IMR-90 (cell line): ENCODE measurements around the gene POU3F3. TPM values are rescaled to one million over a fixed set of nuclear protein-coding genes. Genes with fewer than 3 reads are reported as not detected.

Source experiments
- ATAC-seq: fragments of 200-7000 bp; cut with Tn5 transposase; 2 replicates; pipeline ENCODE4 v1.9.1; 2020; ENCODE audit warnings: low read depth, mild to moderate bottlenecking, moderate library complexity
- BruUV-seq: library from RNA; stranded (reverse); fragments of 400-500 nt; replicated peaks from 2 replicates; lab custom pipeline; 2021; lab: Mats Ljungman, UMichigan
- CTCF ChIA-PET: fragments of 300-600 bp; formaldehyde crosslinking; extraction: SDS; loops from one replicate; lab custom pipeline; 2021; ENCODE audit warnings: antibody characterized with exemption; lab: Yijun Ruan, JAX
- POLR2A ChIA-PET: fragments of 300-600 bp; sonication (Branson Sonifier 250); formaldehyde crosslinking; loops from one replicate; lab custom pipeline; 2022; ENCODE audit warnings: antibody characterized with exemption; ENCODE audit not compliant: unreplicated experiment; lab: Charles Lee
- DNase-seq: peaks from one replicate; pipeline ENCODE4 v3.0.0; 2013
- H2AFZ ChIP-seq: replicated peaks from 2 replicates; pipeline ENCODE3; 2013; ENCODE audit warnings: low read length, mild to moderate bottlenecking; ENCODE audit not compliant: poor library complexity
- H2AK5ac ChIP-seq: 2 replicates; pipeline ENCODE4 v1.6.1; 2013; ENCODE audit warnings: low read depth, low read length, inconsistent platforms
- H2AK9ac ChIP-seq: replicated peaks from 2 replicates; pipeline ENCODE3; 2013; ENCODE audit warnings: mild to moderate bottlenecking, low read depth, low read length, moderate library complexity; ENCODE audit not compliant: poor library complexity
- H2BK120ac ChIP-seq: 2 replicates; pipeline ENCODE4 v1.6.1; 2013; ENCODE audit warnings: low read depth, low read length, inconsistent platforms
- H2BK15ac ChIP-seq: 3 replicates; pipeline ENCODE4 v1.6.1; 2013; ENCODE audit warnings: low read depth, low read length, inconsistent platforms
- H2BK20ac ChIP-seq: 2 replicates; pipeline ENCODE4 v1.6.1; 2013; ENCODE audit warnings: low read depth, mild to moderate bottlenecking, inconsistent platforms, low read length, moderate library complexity
- H2BK5ac ChIP-seq: 2 replicates; pipeline ENCODE4 v1.6.1; 2013; ENCODE audit warnings: mild to moderate bottlenecking, low read depth, low read length, inconsistent platforms; ENCODE audit not compliant: poor library complexity, severe bottlenecking
- H3K14ac ChIP-seq: replicated peaks from 2 replicates; pipeline ENCODE4 v1.6.1; 2013; ENCODE audit warnings: low read depth, low read length, inconsistent platforms
- H3K18ac ChIP-seq: 2 replicates; pipeline ENCODE4 v1.6.1; 2013; ENCODE audit warnings: low read depth, low read length, control low read depth
- H3K23ac ChIP-seq: 2 replicates; pipeline ENCODE4 v1.6.1; 2013; ENCODE audit warnings: low read depth, low read length, inconsistent platforms
- H3K27ac ChIP-seq: 2 replicates; pipeline ENCODE4 v1.5.1; 2013; ENCODE audit warnings: mild to moderate bottlenecking, control low read depth, low read length; ENCODE audit not compliant: insufficient read depth
- H3K27me3 ChIP-seq: 2 replicates; pipeline ENCODE4 v1.6.1; 2013; ENCODE audit warnings: low read length; ENCODE audit not compliant: control insufficient read depth, insufficient read depth
- H3K36me3 ChIP-seq: 2 replicates; pipeline ENCODE4 v1.6.1; 2013; ENCODE audit warnings: low read length, mixed read lengths; ENCODE audit not compliant: control insufficient read depth, insufficient read depth
- H3K4ac ChIP-seq: 2 replicates; pipeline ENCODE4 v1.6.1; 2013; ENCODE audit warnings: low read depth, low read length, inconsistent platforms
- H3K4me1 ChIP-seq: 2 replicates; pipeline ENCODE4 v1.6.1; 2013; ENCODE audit warnings: low read length, mixed read lengths; ENCODE audit not compliant: control insufficient read depth, insufficient read depth
- H3K4me2 ChIP-seq: 2 replicates; pipeline ENCODE4 v1.6.1; 2013; ENCODE audit warnings: low read depth, mild to moderate bottlenecking, control low read depth, low read length, moderate library complexity
- H3K4me3 ChIP-seq: 2 replicates; pipeline ENCODE4 v1.5.1; 2013; ENCODE audit warnings: low read depth, mild to moderate bottlenecking, control low read depth, low read length, moderate library complexity; ENCODE audit not compliant: insufficient read depth
- H3K56ac ChIP-seq: 2 replicates; pipeline ENCODE4 v1.6.1; 2013; ENCODE audit warnings: low read length, inconsistent platforms; ENCODE audit not compliant: insufficient read depth; ENCODE audit errors: extremely low read depth
- H3K79me1 ChIP-seq, 2 experiments: 2 replicates each; pipeline ENCODE4 v1.6.1; 2013; ENCODE audit warnings: low read length in 2 of 2, inconsistent platforms in 1 of 2, low read depth in 1 of 2
- H3K9ac ChIP-seq: 2 replicates; pipeline ENCODE4 v1.6.1; 2013; ENCODE audit warnings: low read depth, low read length, control low read depth
- H3K9me1 ChIP-seq: 2 replicates; pipeline ENCODE4 v1.6.1; 2013; ENCODE audit warnings: low read length, inconsistent platforms; ENCODE audit not compliant: insufficient read depth
- H3K9me3 ChIP-seq: 2 replicates; pipeline ENCODE4 v1.6.1; 2013; ENCODE audit warnings: low read length; ENCODE audit not compliant: control insufficient read depth, insufficient read depth
- H4K20me1 ChIP-seq: 2 replicates; pipeline ENCODE4 v1.6.1; 2013; ENCODE audit warnings: low read length, inconsistent platforms; ENCODE audit not compliant: insufficient read depth
- H4K5ac ChIP-seq: 2 replicates; pipeline ENCODE4 v1.6.1; 2013; ENCODE audit warnings: mild to moderate bottlenecking, low read depth, low read length, control low read depth
- H4K8ac ChIP-seq, 2 experiments: 2 replicates each; pipeline ENCODE4 v1.6.1; 2013; ENCODE audit warnings: low read depth in 2 of 2, low read length in 2 of 2, control low read depth in 1 of 2, inconsistent platforms in 1 of 2
- H4K91ac ChIP-seq: 2 replicates; pipeline ENCODE4 v1.6.1; 2013; ENCODE audit warnings: low read depth, low read length, inconsistent platforms; ENCODE audit not compliant: insufficient read depth
- BHLHE40 ChIP-seq: fragments of 150-350 bp; IDR thresholded peaks from 2 replicates; pipeline ENCODE4 v1.6.1; 2016; ENCODE audit warnings: mild to moderate bottlenecking, low read depth, low read length
- CEBPB ChIP-seq: IDR thresholded peaks from 2 replicates; pipeline ENCODE4 v1.6.1; 2012; ENCODE audit warnings: low read depth, low read length, improper control_type of control experiment
- CHD1 ChIP-seq: IDR thresholded peaks from 2 replicates; pipeline ENCODE4 v1.6.1; 2012; ENCODE audit warnings: low read depth, low read length, improper control_type of control experiment
- CTCF ChIP-seq: conservative IDR thresholded peaks from 2 replicates; pipeline ENCODE4 v1.5.1; 2012; ENCODE audit warnings: mild to moderate bottlenecking, low read depth, low read length, improper control_type of control experiment
- ELK1 ChIP-seq: fragments of 150-350 bp; IDR thresholded peaks from 2 replicates; pipeline ENCODE4 v1.6.1; 2016; ENCODE audit warnings: low read depth, mild to moderate bottlenecking, low read length, moderate library complexity, borderline replicate concordance
- FOS ChIP-seq: fragments of 150-350 bp; IDR thresholded peaks from 2 replicates; pipeline ENCODE4 v1.6.1; 2016; ENCODE audit warnings: low read depth, low read length
- MAFK ChIP-seq: IDR thresholded peaks from 2 replicates; pipeline ENCODE4 v1.6.1; 2012; ENCODE audit warnings: low read depth, low read length, improper control_type of control experiment
- MAZ ChIP-seq: IDR thresholded peaks from 2 replicates; pipeline ENCODE4 v1.6.1; 2012; ENCODE audit warnings: low read depth, mild to moderate bottlenecking, low read length, improper control_type of control experiment, moderate library complexity, borderline replicate concordance
- MXI1 ChIP-seq: IDR thresholded peaks from 2 replicates; pipeline ENCODE4 v1.6.1; 2012; ENCODE audit warnings: low read depth, mild to moderate bottlenecking, low read length, moderate library complexity, borderline replicate concordance
- POLR2A ChIP-seq: IDR thresholded peaks from 2 replicates; pipeline ENCODE4 v1.6.1; 2012; ENCODE audit warnings: mild to moderate bottlenecking, low read depth, low read length
- RAD21 ChIP-seq: IDR thresholded peaks from 2 replicates; pipeline ENCODE4 v1.6.1; 2012; ENCODE audit warnings: low read length, improper control_type of control experiment
- RCOR1 ChIP-seq: IDR thresholded peaks from 2 replicates; pipeline ENCODE4 v1.6.1; 2012; ENCODE audit warnings: mild to moderate bottlenecking, low read length, improper control_type of control experiment; ENCODE audit not compliant: insufficient replicate concordance
- RFX5 ChIP-seq: IDR thresholded peaks from 2 replicates; pipeline ENCODE4 v1.8.0; 2012; ENCODE audit warnings: low read depth, mild to moderate bottlenecking, low read length, moderate library complexity
- SMC3 ChIP-seq: fragments of 150-350 bp; IDR thresholded peaks from 2 replicates; pipeline ENCODE4 v1.6.1; 2016; ENCODE audit warnings: low read depth, mild to moderate bottlenecking, antibody characterized with exemption, low read length, moderate library complexity
- WGBS, 2 experiments: methylation state at CpG; one replicate each; pipeline versions ENCODE4 v1.1.5 to v1.1.7; 2013; ENCODE audit warnings: missing lambda C conversion rate in 2 of 2; ENCODE audit not compliant: insufficient read length in 1 of 2; ENCODE audit errors: extremely low coverage in 2 of 2; 5-methylcytosine and 5-hydroxymethylcytosine counted together
- dilution Hi-C: fragments of 300-500 bp; cut with HindIII; formaldehyde crosslinking; loops from one replicate; pipeline ENCODE4 v1.14.3; 2018; ENCODE audit warnings: low sequenced_read_pairs; ENCODE audit not compliant: unreplicated experiment
- in situ Hi-C: fragments of 300-500 bp; cut with MboI; formaldehyde crosslinking; loops from 3 replicates; pipeline ENCODE4 v1.14.3; 2019; ENCODE audit warnings: low sequenced_read_pairs, inconsistent platforms, mixed read lengths
- intact Hi-C: fragments of 100-400 bp; cut with micrococcal nuclease; formaldehyde crosslinking; loops from 2 replicates; pipeline ENCODE4 v1.10.0; 2022
- polyA plus RNA-seq, 3 experiments: library from polyadenylated mRNA; depleted of rRNA; stranded (reverse); fragments of >200 nt; gene quantifications; 2 replicates each; pipeline ENCODE4 v1.2.3, GENCODE V29; 2012; ENCODE audit warnings: low replicate concordance in 1 of 3
- total RNA-seq: library from RNA; depleted of rRNA; stranded (reverse); fragments of >200 nt; gene quantifications from 2 replicates; pipeline ENCODE4 v1.2.3, GENCODE V29; 2012
- TF ChIP-seq, protein P1 (sequence below): fragments of 150-350 bp; IDR thresholded peaks from 2 replicates; pipeline ENCODE4 v1.6.1; 2017; ENCODE audit warnings: mild to moderate bottlenecking, antibody characterized with exemption, low read length, low read depth

The POU3F3 gene
- total and polyA plus RNA-seq, 2 of the 4 experiments (the other 2 are of a cell fraction) = not detected

GRCh38 chr2:104859291-104859765 is 5.4 kb downstream of the POU3F3 start:
- Histone ChIP-seq H3K23ac (no peak overlapping the region), H2AK9ac (no peak overlapping the region), H2BK5ac (no peak overlapping the region), H3K4me3 (no peak overlapping the region), H3K9me1 (no peaks in the 10 kb centered on the region), H3K36me3 (no peaks in the 10 kb centered on the region), H3K9ac (no peak overlapping the region), H3K56ac (no peak overlapping the region), H3K27me3 (peaks cover 63% of the 10 kb centered on the region), H4K20me1 (no peaks in the 10 kb centered on the region), H3K18ac (no peak overlapping the region), H4K5ac (no peak overlapping the region), H2BK20ac (no peak overlapping the region), H2BK120ac (no peak overlapping the region), H3K9me3 (peaks cover 5% of the 10 kb centered on the region), H2AFZ (no peak overlapping the region), H3K79me1 (no peaks in the 10 kb centered on the region), H3K4ac (no peak overlapping the region), H2BK15ac (no peak overlapping the region), H3K14ac (no peak overlapping the region), H4K91ac (no peak overlapping the region), H3K4me1 (no peaks in the 10 kb centered on the region), H3K27ac (no peak overlapping the region), H2AK5ac (no peak overlapping the region), H4K8ac (no peak overlapping the region), H3K4me2 (no peak overlapping the region)
- WGBS, 2 experiments = no CpG with 5 or more reads among the region's 5 CpGs
- intact Hi-C loops = no loop called here
- no peak for ATAC-seq
- ChIA-PET POLR2A (no interaction called here), CTCF (interaction anchor here (2.0 kb wide), 1 partner anchor 10 kb away, joined by 8 read pairs; no protein-coding TSS in a partner anchor)
- dilution Hi-C loops = no loop called here
- no TSS peak for BruUV-seq
- in situ Hi-C loops = no loop called here
- TF ChIP-seq MXI1 = no peak
- TF ChIP-seq SMC3 = no peak
- no peak for TF ChIP-seq MAZ
- TF ChIP-seq MAFK = no peak
- TF ChIP-seq FOS = no peak
- TF ChIP-seq, protein P1, sequence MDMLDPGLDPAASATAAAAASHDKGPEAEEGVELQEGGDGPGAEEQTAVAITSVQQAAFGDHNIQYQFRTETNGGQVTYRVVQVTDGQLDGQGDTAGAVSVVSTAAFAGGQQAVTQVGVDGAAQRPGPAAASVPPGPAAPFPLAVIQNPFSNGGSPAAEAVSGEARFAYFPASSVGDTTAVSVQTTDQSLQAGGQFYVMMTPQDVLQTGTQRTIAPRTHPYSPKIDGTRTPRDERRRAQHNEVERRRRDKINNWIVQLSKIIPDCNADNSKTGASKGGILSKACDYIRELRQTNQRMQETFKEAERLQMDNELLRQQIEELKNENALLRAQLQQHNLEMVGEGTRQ = no peak
- no peak for TF ChIP-seq RAD21
- no peak for TF ChIP-seq BHLHE40
- TF ChIP-seq ELK1 = no peak
- no peak for TF ChIP-seq CTCF
- no peak for TF ChIP-seq RCOR1
- no peak for TF ChIP-seq CHD1
- no peak for TF ChIP-seq RFX5
- TF ChIP-seq POLR2A = no peak
- TF ChIP-seq CEBPB = no peak
- no peak for DNase-seq
